DND-41 (cell line): ENCODE results near the gene PAK5.

Source experiments
- ATAC-seq: fragments of 200-7000 bp; cut with Tn5 transposase; 3 replicates; pipeline ENCODE4 v1.9.1; 2021; ENCODE audit warnings: low read depth; ENCODE audit not compliant: insufficient read depth
- DNase-seq: peaks from one replicate; pipeline ENCODE4 v3.0.0-alpha.2; 2020
- H2AFZ ChIP-seq: 2 replicates; pipeline ENCODE4 v1.6.0; 2012; ENCODE audit warnings: low read depth, low read length
- H3K27ac ChIP-seq: 2 replicates; pipeline ENCODE4 v1.5.1; 2012; ENCODE audit warnings: low read length, inconsistent platforms
- H3K27me3 ChIP-seq: fragments of 200-600 bp; sonication (generic); 2 replicates; pipeline ENCODE4 v1.6.0; 2012; ENCODE audit warnings: low read length, mild to moderate bottlenecking, inconsistent platforms; ENCODE audit not compliant: insufficient read depth, poor library complexity
- H3K36me3 ChIP-seq: 2 replicates; pipeline ENCODE4 v1.5.1; 2012; ENCODE audit warnings: low read length, inconsistent platforms; ENCODE audit not compliant: insufficient read depth
- H3K4me1 ChIP-seq: 2 replicates; pipeline ENCODE4 v1.5.1; 2012; ENCODE audit warnings: mild to moderate bottlenecking, low read length; ENCODE audit not compliant: insufficient read depth
- H3K4me2 ChIP-seq: 2 replicates; pipeline ENCODE4 v1.6.0; 2012; ENCODE audit warnings: mild to moderate bottlenecking, moderate library complexity, low read length, inconsistent platforms; ENCODE audit not compliant: insufficient read depth
- H3K4me3 ChIP-seq, 2 experiments: fragments of 200-600 bp in 1 of 2; shearing (Covaris generic) in 1 of 2; 2 replicates each; pipeline ENCODE4 v1.5.1; 2012 to 2016; ENCODE audit warnings: inconsistent platforms in 2 of 2, low read length in 2 of 2, mild to moderate bottlenecking in 2 of 2, low read depth in 1 of 2, moderate library complexity in 1 of 2
- H3K79me2 ChIP-seq: 2 replicates; pipeline ENCODE4 v1.6.0; 2012; ENCODE audit warnings: low read length, inconsistent platforms; ENCODE audit not compliant: insufficient read depth
- H3K9ac ChIP-seq: 2 replicates; pipeline ENCODE4 v1.6.0; 2012; ENCODE audit warnings: low read depth, mild to moderate bottlenecking, inconsistent platforms, low read length, moderate library complexity
- H3K9me3 ChIP-seq: 2 replicates; pipeline ENCODE4 v1.5.1; 2012; ENCODE audit warnings: low read length, moderate library complexity, mild to moderate bottlenecking, inconsistent platforms; ENCODE audit not compliant: insufficient read depth, severe bottlenecking
- H4K20me1 ChIP-seq: 2 replicates; pipeline ENCODE4 v1.6.0; 2012; ENCODE audit warnings: low read length; ENCODE audit not compliant: insufficient read depth
- EZH2 ChIP-seq: IDR thresholded peaks from 3 replicates; pipeline ENCODE4 v1.6.1; 2012; ENCODE audit warnings: borderline replicate concordance, low read depth, mild to moderate bottlenecking, moderate library complexity, low read length, inconsistent platforms; ENCODE audit not compliant: severe bottlenecking
- TF ChIP-seq, protein P1 (sequence below): IDR thresholded peaks from 2 replicates; pipeline ENCODE4 v1.5.1; 2012; ENCODE audit warnings: borderline replicate concordance, low read length, moderate library complexity, mild to moderate bottlenecking; ENCODE audit not compliant: poor library complexity, severe bottlenecking; ENCODE audit errors: extremely low read depth

Gene PAK5

GRCh38 chr20:9686866-9687265, 152.0 kb downstream of the PAK5 start:
- Histone ChIP-seq H3K9me3 (no peaks in the 10 kb centered on the region), H3K27ac (no peak overlapping the region), H3K9ac (no peak overlapping the region), H4K20me1 (no peaks in the 10 kb centered on the region), H3K4me3 (no peak overlapping the region), H3K36me3 (no peaks in the 10 kb centered on the region), H2AFZ (no peak overlapping the region), H3K4me1 (no peaks in the 10 kb centered on the region), H3K4me2 (no peak overlapping the region), H3K27me3 (no peaks in the 10 kb centered on the region), H3K79me2 (no peaks in the 10 kb centered on the region)
- ATAC-seq: no peak
- no peak for DNase-seq
- TF ChIP-seq, protein P1, sequence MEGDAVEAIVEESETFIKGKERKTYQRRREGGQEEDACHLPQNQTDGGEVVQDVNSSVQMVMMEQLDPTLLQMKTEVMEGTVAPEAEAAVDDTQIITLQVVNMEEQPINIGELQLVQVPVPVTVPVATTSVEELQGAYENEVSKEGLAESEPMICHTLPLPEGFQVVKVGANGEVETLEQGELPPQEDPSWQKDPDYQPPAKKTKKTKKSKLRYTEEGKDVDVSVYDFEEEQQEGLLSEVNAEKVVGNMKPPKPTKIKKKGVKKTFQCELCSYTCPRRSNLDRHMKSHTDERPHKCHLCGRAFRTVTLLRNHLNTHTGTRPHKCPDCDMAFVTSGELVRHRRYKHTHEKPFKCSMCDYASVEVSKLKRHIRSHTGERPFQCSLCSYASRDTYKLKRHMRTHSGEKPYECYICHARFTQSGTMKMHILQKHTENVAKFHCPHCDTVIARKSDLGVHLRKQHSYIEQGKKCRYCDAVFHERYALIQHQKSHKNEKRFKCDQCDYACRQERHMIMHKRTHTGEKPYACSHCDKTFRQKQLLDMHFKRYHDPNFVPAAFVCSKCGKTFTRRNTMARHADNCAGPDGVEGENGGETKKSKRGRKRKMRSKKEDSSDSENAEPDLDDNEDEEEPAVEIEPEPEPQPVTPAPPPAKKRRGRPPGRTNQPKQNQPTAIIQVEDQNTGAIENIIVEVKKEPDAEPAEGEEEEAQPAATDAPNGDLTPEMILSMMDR: no peak
- TF ChIP-seq EZH2: no peak

- no peaks in the 10 kb centered on the region for H3K27me3 ChIP-seq
- ATAC-seq (no peak), DNase-seq (no peak)
- H3K4me2 ChIP-seq: no peak overlapping the region
- H3K9ac ChIP-seq: no peak overlapping the region
- no peaks in the 10 kb centered on the region for H4K20me1 ChIP-seq
- H3K4me3 ChIP-seq: no peak overlapping the region
- no peak overlapping the region for H3K27ac ChIP-seq
- no peaks in the 10 kb centered on the region for H3K79me2 ChIP-seq
- H2AFZ ChIP-seq: no peak overlapping the region
- no peaks in the 10 kb centered on the region for H3K36me3 ChIP-seq
- no peaks in the 10 kb centered on the region for H3K4me1 ChIP-seq
- H3K9me3 ChIP-seq: no peaks in the 10 kb centered on the region
- TF ChIP-seq EZH2: no peak
- TF ChIP-seq, protein P1: no peak
Observed at GRCh38 chr20:9686455-9686854, 152.4 kb downstream of the PAK5 start.

DNA sequence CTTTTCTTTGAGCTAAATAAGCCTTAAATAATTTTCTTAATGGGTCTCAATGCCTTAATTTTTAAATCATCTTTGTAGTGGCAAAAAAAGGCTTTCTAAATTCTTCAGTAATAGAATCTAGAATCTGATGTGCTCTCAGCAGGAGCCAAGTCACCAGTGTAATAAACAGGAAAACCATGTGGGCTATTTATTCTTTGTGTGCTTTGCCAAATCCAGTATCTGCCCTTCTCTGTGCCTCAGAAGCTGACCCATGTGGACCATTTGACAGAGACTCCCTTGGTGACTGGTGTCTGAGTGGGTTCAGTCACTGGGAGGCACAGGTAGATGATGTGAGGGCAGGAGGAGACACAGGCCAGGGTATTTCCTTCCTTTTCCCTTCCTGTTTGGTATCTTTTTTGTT, 152.9 kb downstream of the PAK5 start:
- DNase-seq (no peak), ATAC-seq (no peak)
- H3K4me1 ChIP-seq: no peaks in the 10 kb centered on the region
- no peaks in the 10 kb centered on the region for H4K20me1 ChIP-seq
- no peaks in the 10 kb centered on the region for H3K36me3 ChIP-seq
- no peak overlapping the region for H2AFZ ChIP-seq
- TF ChIP-seq EZH2: no peak
- TF ChIP-seq, protein P1: no peak
- no peaks in the 10 kb centered on the region for H3K9me3 ChIP-seq
- H3K9ac ChIP-seq: no peak overlapping the region
- no peaks in the 10 kb centered on the region for H3K27me3 ChIP-seq
- H3K79me2 ChIP-seq: no peaks in the 10 kb centered on the region
- H3K27ac ChIP-seq: no peak overlapping the region
- no peak overlapping the region for H3K4me3 ChIP-seq
- no peak overlapping the region for H3K4me2 ChIP-seq

GRCh38 chr20:9685011-9685410, 153.9 kb downstream of the PAK5 start:
- no peak for ATAC-seq
- no peak overlapping the region for H3K27ac ChIP-seq
- no peaks in the 10 kb centered on the region for H3K27me3 ChIP-seq
- H3K79me2 ChIP-seq: no peaks in the 10 kb centered on the region
- no peak for DNase-seq
- no peak overlapping the region for H3K4me3 ChIP-seq
- H3K4me2 ChIP-seq: no peak overlapping the region
- no peak overlapping the region for H3K9ac ChIP-seq
- H3K4me1 ChIP-seq: no peaks in the 10 kb centered on the region
- TF ChIP-seq, protein P1: no peak
- no peak for TF ChIP-seq EZH2
- H3K9me3 ChIP-seq: no peaks in the 10 kb centered on the region
- H2AFZ ChIP-seq: no peak overlapping the region
- no peaks in the 10 kb centered on the region for H4K20me1 ChIP-seq
- H3K36me3 ChIP-seq: no peaks in the 10 kb centered on the region
